ENCODE results near the gene NRBP1. TPM values are rescaled to one million over a fixed set of nuclear protein-coding genes. Genes with fewer than 3 reads are reported as not detected.
"Not testable (repeated sequence)": the region's sequence is repeated elsewhere in the genome, so short reads cannot be mapped to it uniquely, and the experiment has no call there.

NRBP1 gene
- total RNA-seq, 2 experiments from 2014 or later: 169 to 181 TPM

DNA sequence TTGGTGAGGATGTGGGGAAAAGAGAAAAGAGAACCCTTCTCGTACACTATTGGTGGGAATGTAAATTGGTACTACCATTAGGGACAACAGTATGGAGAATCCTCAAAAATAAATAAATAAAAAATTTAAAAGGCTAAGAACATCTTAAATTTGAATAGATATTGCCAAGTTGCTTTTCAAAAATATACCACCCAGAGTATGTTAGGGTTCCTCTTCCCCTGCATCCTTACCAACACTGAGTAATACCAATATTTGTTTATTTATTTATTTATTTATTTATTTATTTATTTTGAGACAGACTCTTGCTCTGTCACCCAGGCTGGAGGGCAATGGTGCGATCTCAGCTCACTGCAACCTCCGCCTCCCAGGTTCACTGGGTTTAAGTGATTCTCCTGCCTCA is 5.5 kb upstream of the NRBP1 start:
- Histone ChIP-seq H3K9me3 (ENCODE audit: control insufficient read depth in 1 of 2, insufficient read depth in 1 of 2, low read length in 2 of 2) (no peaks in the 10 kb centered on the region), H3K27ac (ENCODE audit: low read depth in 1 of 2, low read length in 2 of 2) (no peak overlapping the region), H3K27me3 (ENCODE audit: control insufficient read depth in 1 of 2, insufficient read depth in 2 of 2, low read length in 2 of 2) (no peaks in the 10 kb centered on the region), H3K4me3 (ENCODE audit: low read length) (no peak overlapping the region), H3K36me3 (ENCODE audit: insufficient read depth, low read length) (no peaks in the 10 kb centered on the region), H3K4me1 (ENCODE audit: insufficient read depth, low read length) (peaks cover 5% of the 10 kb centered on the region)
- H3K27ac Mint-ChIP-seq: no peak overlapping the region
- no peaks in the 10 kb centered on the region for H3K27me3 Mint-ChIP-seq
- no peak for ATAC-seq (ENCODE audit: poor library complexity)
- no peaks in the 10 kb centered on the region for H3K9me3 Mint-ChIP-seq
- H3K4me1 Mint-ChIP-seq (ENCODE audit: low read depth): peaks cover 5% of the 10 kb centered on the region
- TF ChIP-seq, protein P1, sequence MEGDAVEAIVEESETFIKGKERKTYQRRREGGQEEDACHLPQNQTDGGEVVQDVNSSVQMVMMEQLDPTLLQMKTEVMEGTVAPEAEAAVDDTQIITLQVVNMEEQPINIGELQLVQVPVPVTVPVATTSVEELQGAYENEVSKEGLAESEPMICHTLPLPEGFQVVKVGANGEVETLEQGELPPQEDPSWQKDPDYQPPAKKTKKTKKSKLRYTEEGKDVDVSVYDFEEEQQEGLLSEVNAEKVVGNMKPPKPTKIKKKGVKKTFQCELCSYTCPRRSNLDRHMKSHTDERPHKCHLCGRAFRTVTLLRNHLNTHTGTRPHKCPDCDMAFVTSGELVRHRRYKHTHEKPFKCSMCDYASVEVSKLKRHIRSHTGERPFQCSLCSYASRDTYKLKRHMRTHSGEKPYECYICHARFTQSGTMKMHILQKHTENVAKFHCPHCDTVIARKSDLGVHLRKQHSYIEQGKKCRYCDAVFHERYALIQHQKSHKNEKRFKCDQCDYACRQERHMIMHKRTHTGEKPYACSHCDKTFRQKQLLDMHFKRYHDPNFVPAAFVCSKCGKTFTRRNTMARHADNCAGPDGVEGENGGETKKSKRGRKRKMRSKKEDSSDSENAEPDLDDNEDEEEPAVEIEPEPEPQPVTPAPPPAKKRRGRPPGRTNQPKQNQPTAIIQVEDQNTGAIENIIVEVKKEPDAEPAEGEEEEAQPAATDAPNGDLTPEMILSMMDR (IDR thresholded peaks at IDR 0.05): no peak
- H3K36me3 Mint-ChIP-seq (ENCODE audit: low read depth): peaks cover under 1% of the 10 kb centered on the region
- DNase-seq: no peak
- POLR2A ChIA-PET: no interaction called here
- no peak overlapping the region for H3K4me3 Mint-ChIP-seq
- intact Hi-C loops (cut with DNase I, micrococcal nuclease): no loop called here
- CTCF ChIA-PET: no interaction called here

DNA sequence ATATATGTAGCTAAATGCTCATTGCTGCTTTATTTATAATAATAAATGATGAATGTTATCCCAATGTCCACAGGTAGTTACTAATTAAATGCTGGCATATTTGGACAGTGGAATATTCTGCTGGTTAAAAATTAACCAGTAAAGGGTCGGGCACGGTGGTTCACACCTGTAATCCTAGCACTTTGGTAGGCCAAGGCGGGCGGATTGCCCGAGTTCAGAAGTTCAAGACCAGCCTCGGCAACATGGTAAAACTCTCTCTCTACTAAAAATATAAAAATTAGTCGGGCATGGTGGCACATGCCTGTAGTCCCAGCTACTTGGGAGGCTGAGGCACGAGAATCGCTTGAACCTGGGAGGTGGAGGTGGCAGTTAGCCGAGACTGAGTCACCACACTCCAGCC is 3.4 kb upstream of the NRBP1 start:
- H3K27ac ChIP-seq (ENCODE audit: low read depth in 1 of 2, low read length in 2 of 2); H3K9me3 ChIP-seq (ENCODE audit: control insufficient read depth in 1 of 2, insufficient read depth in 1 of 2, low read length in 2 of 2); H3K4me3 Mint-ChIP-seq; H3K4me3 ChIP-seq (ENCODE audit: low read length); H3K27me3 Mint-ChIP-seq; H3K9me3 Mint-ChIP-seq; H3K27ac Mint-ChIP-seq; H3K36me3 ChIP-seq (ENCODE audit: insufficient read depth, low read length); POLR2A ChIA-PET; ATAC-seq (ENCODE audit: poor library complexity); DNase-seq; H3K27me3 ChIP-seq (ENCODE audit: control insufficient read depth in 1 of 2, insufficient read depth in 2 of 2, low read length in 2 of 2): not testable (repeated sequence)
- peaks cover 15% of the 10 kb centered on the region for H3K4me1 ChIP-seq (ENCODE audit: insufficient read depth, low read length)
- intact Hi-C loops (cut with DNase I, micrococcal nuclease): loop anchor here (5.0 kb wide), 4 partner anchors 33 to 103 kb away; partner anchors contain the start of genes EIF2B4 (in 1 of the 2), IFT172 (in 1 of the 2), MPV17 (in 1 of the 2) and SNX17 (in 1 of the 2)
- peaks cover 11% of the 10 kb centered on the region for H3K36me3 Mint-ChIP-seq (ENCODE audit: low read depth)
- peaks cover 22% of the 10 kb centered on the region for H3K4me1 Mint-ChIP-seq (ENCODE audit: low read depth)
- CTCF ChIA-PET: interaction anchor here (0.6 kb wide), 1 partner anchor 22 kb away, joined by 3 read pairs; no protein-coding TSS in a partner anchor

DNA sequence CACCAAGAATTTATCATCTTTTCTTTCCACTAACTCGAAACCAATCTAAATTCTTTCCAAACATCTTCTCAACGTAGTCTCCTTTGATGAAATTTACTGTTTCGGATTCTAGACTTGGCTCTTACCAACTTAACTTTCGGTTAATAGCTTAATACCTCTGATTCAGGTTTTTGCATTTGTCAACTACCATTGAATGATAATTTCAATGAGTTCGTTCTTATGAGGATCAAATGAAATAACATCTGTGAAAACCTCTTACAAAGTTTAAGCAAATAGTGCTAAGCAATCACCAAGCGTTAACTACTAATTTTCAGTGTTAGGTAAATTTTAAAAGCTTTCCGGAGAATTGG is 593 bp upstream of the NRBP1 start:
- TF ChIP-seq, protein P1 (IDR thresholded peaks at IDR 0.05): no peak
- intact Hi-C loops (cut with DNase I, micrococcal nuclease): loop anchor here (1.0 to 5.0 kb wide), 8 partner anchors 19 to 106 kb away; partner anchors contain the start of genes IFT172 (in 2 of the 2), EIF2B4 (in 1 of the 2), GTF3C2 (in 1 of the 2) and MPV17 (in 1 of the 2)
- Mint-ChIP-seq H3K4me1 (ENCODE audit: low read depth) (peaks cover 35% of the 10 kb centered on the region), H3K27ac (peak overlapping the region; percentile 96), H3K4me3 (peak overlapping the region; percentile 100), H3K36me3 (ENCODE audit: low read depth) (peaks cover 27% of the 10 kb centered on the region), H3K27me3 (no peaks in the 10 kb centered on the region), H3K9me3 (no peaks in the 10 kb centered on the region)
- CTCF ChIA-PET: interaction anchor here (0.8 to 1.6 kb wide), 3 partner anchors 18 to 58 kb away, joined by 3 to 5 read pairs (median 5); partner anchors contain the start of genes EIF2B4 and SNX17
- peak overlapping the region; percentile 95 for H3K4me3 ChIP-seq (ENCODE audit: low read length)
- peaks cover 3% of the 10 kb centered on the region for H3K36me3 ChIP-seq (ENCODE audit: insufficient read depth, low read length)
- peak overlapping the region; percentile 80 to 90 for H3K27ac ChIP-seq (ENCODE audit: low read depth in 1 of 2, low read length in 2 of 2)
- no peaks in the 10 kb centered on the region for H3K27me3 ChIP-seq (ENCODE audit: control insufficient read depth in 1 of 2, insufficient read depth in 2 of 2, low read length in 2 of 2)
- POLR2A ChIA-PET: interaction anchor here (0.9 to 4.0 kb wide), 19 partner anchors 10 to 1442 kb away, joined by 3 to 59 read pairs (median 7); partner anchors contain the start of genes AGBL5, CCDC121, EIF2B4 and GPN1
- DNase-seq (no peak), ATAC-seq (ENCODE audit: poor library complexity) (no peak)
- H3K9me3 ChIP-seq (ENCODE audit: control insufficient read depth in 1 of 2, insufficient read depth in 1 of 2, low read length in 2 of 2): no peaks in the 10 kb centered on the region
- H3K4me1 ChIP-seq (ENCODE audit: insufficient read depth, low read length): peaks cover 40% of the 10 kb centered on the region

All from CD4-positive, alpha-beta T cell (primary cell).